ENCODE measurements around the gene CORO1C.

- TF ChIP-seq POLR2A (IDR thresholded peaks at IDR 0.05; ENCODE audit: borderline replicate concordance, extremely low read depth, insufficient read depth, insufficient read length) (no peak), CTCF (IDR thresholded peaks at IDR 0.05 in 2 of 3, conservative IDR thresholded peaks at IDR 0.05 in 1 of 3; ENCODE audit: borderline replicate concordance in 1 of 3, insufficient read depth in 1 of 3, low read depth in 2 of 3, low read length in 2 of 3) (no peak), EZH2 (IDR thresholded peaks at IDR 0.05) (no peak), EZH2phosphoT487 (IDR thresholded peaks at IDR 0.05; ENCODE audit: borderline replicate concordance) (no peak)
Observed at GRCh38 chr12:108701779-108702441, 29.4 kb downstream of the CORO1C start.

Measured in HCT116 (cell line).